Breast epithelium (tissue), 4 donors: ENCODE data around the gene PHF24. TPM values are rescaled to one million over a fixed set of nuclear protein-coding genes. Genes with fewer than 3 reads are reported as not detected.
"Not testable (repeated sequence)": the region's sequence is repeated elsewhere in the genome, so short reads cannot be mapped to it uniquely, and the experiment has no call there.

Experiments used
- DNase-seq, 2 donors: peaks; one replicate each; pipeline ENCODE4 v3.0.0-alpha.2; 2019; ENCODE audit warnings: low spot score in 2 of 2
- H3K27ac ChIP-seq, 2 donors: fragments of 200-600 bp; sonication (generic) in 1 of 2; one replicate each; pipeline ENCODE4 v1.5.1; 2016 to 2019; ENCODE audit warnings: mild to moderate bottlenecking in 1 of 2
- H3K27me3 ChIP-seq, 2 donors: fragments of 200-600 bp; sonication (generic) in 1 of 2; one replicate each; pipeline versions ENCODE4 v1.5.1 to v1.6.0; 2017 to 2019; ENCODE audit warnings: control low read depth in 1 of 2, mild to moderate bottlenecking in 1 of 2
- H3K36me3 ChIP-seq: fragments of 200-600 bp; one replicate; pipeline ENCODE4 v1.5.1; 2019
- H3K4me1 ChIP-seq, 2 donors: fragments of 200-600 bp; sonication (generic); one replicate each; pipeline ENCODE4 v1.5.1; 2016 to 2019; ENCODE audit warnings: control low read depth in 1 of 2
- H3K4me3 ChIP-seq, 3 donors: fragments of 200-600 bp; sonication (generic); 1 replicate in 2 of 3; 2 replicates in 1 of 3; pipeline ENCODE4 v1.5.1; 2016 to 2019; ENCODE audit warnings: mild to moderate bottlenecking in 3 of 3, moderate library complexity in 2 of 3
- H3K9me3 ChIP-seq, 2 donors: fragments of 200-600 bp; sonication (generic) in 1 of 2; one replicate each; pipeline ENCODE4 v1.5.1; 2016 to 2019; ENCODE audit warnings: control low read depth in 1 of 2
- CTCF ChIP-seq, 3 donors: fragments of 450-650 bp; IDR thresholded peaks; one replicate each; pipeline ENCODE4 v1.5.1; 2016 to 2017; ENCODE audit warnings: antibody characterized with exemption in 3 of 3, mild to moderate bottlenecking in 3 of 3, moderate library complexity in 3 of 3
- POLR2A ChIP-seq: fragments of 450-650 bp; IDR thresholded peaks from one replicate; pipeline ENCODE4 v1.6.1; 2016; ENCODE audit warnings: antibody characterized with exemption, mild to moderate bottlenecking, moderate library complexity
- POLR2AphosphoS5 ChIP-seq, 3 donors: sonication (generic); formaldehyde crosslinking; IDR thresholded peaks; one replicate each; pipeline ENCODE4 v1.6.1; 2017; ENCODE audit warnings: antibody characterized with exemption in 3 of 3
- intact Hi-C: fragments of 100-400 bp; cut with DNase I; formaldehyde crosslinking; loops from one replicate; pipeline ENCODE4 v1.15.1; 2023; ENCODE audit warnings: low total_unique reads
- total RNA-seq, 3 donors: library from RNA; depleted of rRNA; stranded (reverse); fragments of >200 nt; gene quantifications; one replicate each; pipeline ENCODE4 v1.1.0, GENCODE V29; 2016

Gene PHF24
- total RNA-seq, 3 donors from 2014 or later = 0.15 to 1.1 (median 0.33) TPM

GRCh38 chr9:34999576-34999975 is 41.5 kb downstream of the PHF24 start:
- H3K9me3 ChIP-seq = no peaks in the 10 kb centered on the region
- no peaks in the 10 kb centered on the region for H3K4me1 ChIP-seq
- DNase-seq = no peak
- H3K36me3 ChIP-seq = no peaks in the 10 kb centered on the region
- intact Hi-C loops = no loop called here
- no peaks in the 10 kb centered on the region for H3K27me3 ChIP-seq
- no peak overlapping the region for H3K27ac ChIP-seq
- no peak overlapping the region for H3K4me3 ChIP-seq
- TF ChIP-seq POLR2AphosphoS5 (IDR thresholded peaks at IDR 0.05) = no peak
- no peak for TF ChIP-seq CTCF (IDR thresholded peaks at IDR 0.05)
- no peak for TF ChIP-seq POLR2A

GRCh38 chr9:35000535-35001284 is 42.6 kb downstream of the PHF24 start:
- intact Hi-C loops = no loop called here
- Histone ChIP-seq H3K4me1 (no peaks in the 10 kb centered on the region), H3K9me3 (no peaks in the 10 kb centered on the region), H3K27ac (no peak overlapping the region), H3K4me3 (no peak overlapping the region), H3K27me3 (no peaks in the 10 kb centered on the region), H3K36me3 (no peaks in the 10 kb centered on the region)
- TF ChIP-seq POLR2A (no peak), POLR2AphosphoS5 (IDR thresholded peaks at IDR 0.05) (no peak), CTCF (IDR thresholded peaks at IDR 0.05) (no peak)
- no peak for DNase-seq

GRCh38 chr9:35001285-35001677 is 43.2 kb downstream of the PHF24 start:
- no peak for TF ChIP-seq POLR2AphosphoS5 (IDR thresholded peaks at IDR 0.05)
- no peak for TF ChIP-seq POLR2A
- H3K4me3 ChIP-seq = no peak overlapping the region
- no peak overlapping the region for H3K27ac ChIP-seq
- no peaks in the 10 kb centered on the region for H3K4me1 ChIP-seq
- no peak for DNase-seq
- H3K27me3 ChIP-seq = no peaks in the 10 kb centered on the region
- H3K36me3 ChIP-seq = no peaks in the 10 kb centered on the region
- no peaks in the 10 kb centered on the region for H3K9me3 ChIP-seq
- intact Hi-C loops = no loop called here

GRCh38 chr9:35001803-35002502 is 43.9 kb downstream of the PHF24 start:
- Histone ChIP-seq H3K9me3 (no peaks in the 10 kb centered on the region), H3K27me3 (no peaks in the 10 kb centered on the region), H3K4me1 (no peaks in the 10 kb centered on the region), H3K27ac (no peak overlapping the region), H3K36me3 (no peaks in the 10 kb centered on the region), H3K4me3 (no peak overlapping the region)
- TF ChIP-seq POLR2AphosphoS5 (IDR thresholded peaks at IDR 0.05) (no peak), POLR2A (no peak), CTCF (IDR thresholded peaks at IDR 0.05) (no peak)
- intact Hi-C loops = no loop called here
- DNase-seq = no peak

GRCh38 chr9:35002623-35003022 is 44.5 kb downstream of the PHF24 start:
- no peak overlapping the region for H3K27ac ChIP-seq
- TF ChIP-seq POLR2AphosphoS5 (IDR thresholded peaks at IDR 0.05) (no peak), POLR2A (no peak), CTCF (IDR thresholded peaks at IDR 0.05) (no peak)
- no peaks in the 10 kb centered on the region for H3K27me3 ChIP-seq
- no peaks in the 10 kb centered on the region for H3K4me1 ChIP-seq
- no peaks in the 10 kb centered on the region for H3K36me3 ChIP-seq
- H3K9me3 ChIP-seq = no peaks in the 10 kb centered on the region
- no peak for DNase-seq
- no peak overlapping the region for H3K4me3 ChIP-seq
- intact Hi-C loops = no loop called here

- H3K4me1 ChIP-seq, H3K27ac ChIP-seq, H3K27me3 ChIP-seq: not testable (repeated sequence)
These were observed 46.2 kb downstream of the PHF24 start for GRCh38 chr9:35004299-35004698.

More at GRCh38 chr9:35004299-35004698, 46.2 kb downstream of the PHF24 start:
- intact Hi-C loops, H3K36me3 ChIP-seq, H3K4me3 ChIP-seq, DNase-seq, H3K9me3 ChIP-seq: not testable (repeated sequence)
